GM12878 (cell line): ENCODE results near the gene NACC1. TPM values are rescaled to one million over a fixed set of nuclear protein-coding genes. Genes with fewer than 3 reads are reported as not detected.

Experiments used
- ATAC-seq: fragments of 200-7000 bp; cut with Tn5 transposase; 3 replicates; pipeline ENCODE4 v1.9.1; 2020; ENCODE audit warnings: mild to moderate bottlenecking, moderate library complexity
- BruUV-seq: library from RNA; stranded (reverse); fragments of 400-500 nt; replicated peaks from 2 replicates; lab custom pipeline; 2021; lab: Mats Ljungman, UMichigan
- CTCF ChIA-PET: fragments of 300-600 bp; sonication (Branson Sonifier 250); formaldehyde crosslinking; extraction: SDS; loops from one replicate; lab custom pipeline; 2021; ENCODE audit warnings: inconsistent platforms; lab: Yijun Ruan, JAX
- POLR2A ChIA-PET: fragments of 350-600 bp; formaldehyde crosslinking; extraction: SDS; loops from one replicate; lab custom pipeline; 2021; ENCODE audit warnings: inconsistent platforms; lab: Charles Lee
- RAD21 ChIA-PET: fragments of 300-600 bp; sonication (Branson Sonifier 250); formaldehyde crosslinking; loops from one replicate; lab custom pipeline; 2023; ENCODE audit warnings: antibody characterized with exemption; ENCODE audit not compliant: unreplicated experiment; lab: Charles Lee
- SMC1A ChIA-PET: fragments of 300-600 bp; sonication (Branson Sonifier 250); formaldehyde crosslinking; loops from one replicate; lab custom pipeline; 2023; ENCODE audit not compliant: unreplicated experiment, uncharacterized antibody; lab: Charles Lee
- DNase-seq: peaks from one replicate; pipeline ENCODE4 v3.0.0-alpha.2; 2011; ENCODE audit warnings: low read depth, low spot score
- FAIRE-seq: peaks from 3 replicates; lab custom pipeline; 2011; peaks lifted over from hg19 to GRCh38; lab: Jason Lieb, UNC
- H2AFZ ChIP-seq: 2 replicates; pipeline ENCODE4 v1.6.0; 2011; ENCODE audit warnings: low read depth, low read length, control low read depth; ENCODE audit not compliant: control insufficient read depth
- H3K27ac ChIP-seq: 2 replicates; pipeline ENCODE4 v1.5.1; 2011; ENCODE audit warnings: control low read depth; ENCODE audit not compliant: control insufficient read depth, insufficient read depth
- H3K27me3 ChIP-seq, 2 experiments: replicated peaks in 1 of 2; 2 replicates each; pipeline versions ENCODE4 v1.6.0 to v1.6.1; 2011; ENCODE audit warnings: low read length in 1 of 2; ENCODE audit not compliant: control insufficient read depth in 2 of 2, insufficient read depth in 2 of 2
- H3K36me3 ChIP-seq, 2 experiments: 2 replicates each; pipeline ENCODE4 v1.5.1; 2011; ENCODE audit warnings: low read length in 1 of 2; ENCODE audit not compliant: control insufficient read depth in 2 of 2, insufficient read depth in 2 of 2
- H3K4me1 ChIP-seq: 2 replicates; pipeline ENCODE4 v1.6.1; 2011; ENCODE audit warnings: mild to moderate bottlenecking, low read length, moderate library complexity, mixed read lengths; ENCODE audit not compliant: control insufficient read depth, insufficient read depth
- H3K4me2 ChIP-seq: 2 replicates; pipeline ENCODE4 v1.6.0; 2011; ENCODE audit warnings: control low read depth; ENCODE audit not compliant: control insufficient read depth, insufficient read depth
- H3K4me3 ChIP-seq: fragments of 200-600 bp; sonication (generic); 2 replicates; pipeline ENCODE4 v1.5.1; 2016
- H3K79me2 ChIP-seq: 2 replicates; pipeline ENCODE4 v1.6.0; 2011; ENCODE audit warnings: low read length; ENCODE audit not compliant: control insufficient read depth, insufficient read depth
- H3K9ac ChIP-seq: 2 replicates; pipeline ENCODE4 v1.8.0; 2011; ENCODE audit warnings: low read length, control low read depth, mixed read lengths; ENCODE audit not compliant: control insufficient read depth, insufficient read depth
- H3K9me3 ChIP-seq: replicated peaks from 3 replicates; pipeline ENCODE4 v1.5.1; 2011; ENCODE audit warnings: mild to moderate bottlenecking, low read length; ENCODE audit not compliant: control insufficient read depth, insufficient read depth
- H4K20me1 ChIP-seq: 2 replicates; pipeline ENCODE4 v1.6.0; 2011; ENCODE audit not compliant: control insufficient read depth, insufficient read depth
- ATF2 ChIP-seq: IDR thresholded peaks from 2 replicates; pipeline ENCODE4 v1.6.1; 2012; ENCODE audit warnings: low read length, inconsistent platforms
- E4F1 ChIP-seq: fragments of 450-650 bp; IDR thresholded peaks from 2 replicates; pipeline ENCODE4 v1.6.1; 2018; ENCODE audit warnings: borderline replicate concordance, mild to moderate bottlenecking; ENCODE audit not compliant: partially characterized antibody
- EP300 ChIP-seq, 2 experiments: fragments of 150-350 bp in 1 of 2; IDR thresholded peaks; 2 replicates each; pipeline ENCODE4 v1.6.1; 2011 to 2012; ENCODE audit warnings: low read depth in 2 of 2, low read length in 2 of 2, borderline replicate concordance in 1 of 2, improper control_type of control experiment in 1 of 2, inconsistent platforms in 1 of 2; ENCODE audit not compliant: control insufficient read depth in 1 of 2
- ESRRA ChIP-seq: IDR thresholded peaks from 2 replicates; pipeline ENCODE4 v1.6.1; 2012; ENCODE audit warnings: mild to moderate bottlenecking, low read length, improper control_type of control experiment
- HDGF ChIP-seq: fragments of 450-650 bp; IDR thresholded peaks from 2 replicates; pipeline ENCODE4 v1.6.1; 2016; ENCODE audit warnings: antibody characterized with exemption
- IRF5 ChIP-seq: fragments of 450-650 bp; IDR thresholded peaks from 2 replicates; pipeline ENCODE4 v1.6.1; 2017; ENCODE audit warnings: borderline replicate concordance
- MLLT1 ChIP-seq: fragments of 450-650 bp; IDR thresholded peaks from 2 replicates; pipeline ENCODE4 v1.6.1; 2016; ENCODE audit warnings: mild to moderate bottlenecking
- MTA2 ChIP-seq: fragments of 450-650 bp; IDR thresholded peaks from 2 replicates; pipeline ENCODE4 v1.6.1; 2016; ENCODE audit warnings: low read depth, mild to moderate bottlenecking, moderate library complexity
- NR2F1 ChIP-seq: fragments of 450-650 bp; conservative IDR thresholded peaks from 2 replicates; pipeline ENCODE4 v1.6.1; 2017; ENCODE audit warnings: mild to moderate bottlenecking
- RAD51 ChIP-seq: fragments of 450-650 bp; IDR thresholded peaks from 2 replicates; pipeline ENCODE4 v1.6.1; 2016; ENCODE audit warnings: moderate library complexity, mild to moderate bottlenecking, inconsistent platforms
- RFX5 ChIP-seq: IDR thresholded peaks from 2 replicates; pipeline ENCODE4 v1.6.1; 2011; ENCODE audit warnings: low read depth, low read length, improper control_type of control experiment
- STAT3 ChIP-seq: IDR thresholded peaks from 2 replicates; pipeline ENCODE4 v1.6.1; 2011; ENCODE audit warnings: low read depth, low read length, improper control_type of control experiment
- SUPT20H ChIP-seq: IDR thresholded peaks from 2 replicates; pipeline ENCODE4 v1.6.1; 2011; ENCODE audit warnings: low read depth, mild to moderate bottlenecking, low read length, moderate library complexity, borderline replicate concordance; ENCODE audit not compliant: control insufficient read depth
- TBL1XR1 ChIP-seq: IDR thresholded peaks from 2 replicates; pipeline ENCODE4 v1.6.1; 2012; ENCODE audit warnings: low read depth, low read length, improper control_type of control experiment
- WGBS: methylation state at CpG from one replicate; pipeline ENCODE4 v1.1.6; 2016; ENCODE audit warnings: low lambda C conversion rate; ENCODE audit not compliant: insufficient replicate concordance, insufficient coverage; ENCODE audit errors: missing lambda C conversion rate; 5-methylcytosine and 5-hydroxymethylcytosine counted together
- in situ Hi-C: fragments of 300-500 bp; cut with MboI; formaldehyde crosslinking; loops from 9 replicates; pipeline ENCODE4 v1.14.3; 2018; ENCODE audit warnings: mixed read lengths
- intact Hi-C: fragments of 100-400 bp; cut with micrococcal nuclease; formaldehyde crosslinking; loops from one replicate; pipeline ENCODE4 v1.14.2; 2022; ENCODE audit not compliant: unreplicated experiment
- polyA plus RNA-seq, 11 experiments: library from polyadenylated mRNA; depleted of rRNA in 4 of 11; unstranded in 6 of 11; stranded (reverse) in 5 of 11; fragments of >200 nt; fragmentation: Nextera tagmentation in 4 of 11; fragmentation: Illumina TruSeq in 1 of 11; extraction: Ambion mirVana in 4 of 11; extraction: Trizol in 1 of 11; gene quantifications; 1 replicate in 1 of 11; 2 replicates in 10 of 11; pipeline versions ENCODE4 v1.2.1 to v1.2.3, GENCODE V29; 2011 to 2016; ENCODE audit warnings: inconsistent platforms in 2 of 11, missing spikeins in 2 of 11, low read depth in 1 of 11
- total RNA-seq, 4 experiments: library from RNA; depleted of rRNA in 3 of 4; stranded (reverse); fragments of >200 nt in 3 of 4; fragmentation: Illumina TruSeq in 1 of 4; extraction: Trizol in 1 of 4; gene quantifications; 2 replicates each; pipeline versions ENCODE4 v1.2.1 to v1.2.3, GENCODE V29; 2013 to 2021

NACC1 gene
- total and polyA plus RNA-seq, 10 of the 15 experiments (the other 5 are each of a cell fraction or from before 2014, with no cell fraction given): 0.18 to 120 (median 19.2) TPM

- peaks cover 1 to 3% of the 10 kb centered on the region in 2 experiments for H3K27me3 ChIP-seq
- ATAC-seq (no peak), DNase-seq (no peak), FAIRE-seq (no peak)
- H3K79me2 ChIP-seq: no peaks in the 10 kb centered on the region
- H3K4me2 ChIP-seq: no peak overlapping the region
- ChIA-PET POLR2A (interaction anchor here (0.7 kb wide), 1 partner anchor 99 kb away, joined by 5 read pairs; no protein-coding TSS in a partner anchor), RAD21 (interaction anchor here (1.5 kb wide), 1 partner anchor 20 kb away, joined by 6 read pairs; no protein-coding TSS in a partner anchor), SMC1A (interaction anchor here (0.7 kb wide), 1 partner anchor 19 kb away, joined by 3 read pairs; no protein-coding TSS in a partner anchor), CTCF (interaction anchor here (0.6 to 2.1 kb wide), 2 partner anchors 13 to 1696 kb away, joined by 4 to 8 read pairs; no protein-coding TSS in a partner anchor)
- intact Hi-C loops (no loop called here), in situ Hi-C loops (no loop called here)
- no peak overlapping the region for H3K9ac ChIP-seq
- TF ChIP-seq E4F1 (no peak), RAD51 (no peak), HDGF (no peak), NR2F1 (no peak), ESRRA (no peak), MTA2 (no peak), TBL1XR1 (no peak), MLLT1 (no peak), ATF2 (no peak), EP300 (IDR thresholded peaks at IDR 0.05; ENCODE audit: borderline replicate concordance in 1 of 2, control insufficient read depth in 1 of 2, low read depth in 2 of 2, low read length in 2 of 2) (no peak), RFX5 (no peak), STAT3 (no peak), SUPT20H (no peak), IRF5 (no peak)
- H3K27ac ChIP-seq: no peak overlapping the region
- no peaks in the 10 kb centered on the region for H4K20me1 ChIP-seq
- no peaks in the 10 kb centered on the region for H3K4me1 ChIP-seq
- no peak overlapping the region for H3K4me3 ChIP-seq
- H3K9me3 ChIP-seq: no peaks in the 10 kb centered on the region
- no TSS peak for BruUV-seq
- H3K36me3 ChIP-seq: no peaks in the 10 kb centered on the region
- H2AFZ ChIP-seq: no peak overlapping the region
- WGBS: 0% methylated on average over 4 of the region's 4 CpGs
These were observed 43.7 kb upstream of the NACC1 start for GRCh38 chr19:13074378-13074777.
